22Rv1 (cell line): ENCODE measurements around the gene FAM209A.

Experiments used
- CTCF ChIP-seq: fragments of 450-650 bp; IDR thresholded peaks from 2 replicates; pipeline ENCODE4 v1.5.1; 2017; ENCODE audit warnings: mild to moderate bottlenecking
- ZFX ChIP-seq: fragments of 450-650 bp; IDR thresholded peaks from 2 replicates; pipeline ENCODE4 v1.6.1; 2017; ENCODE audit warnings: antibody characterized with exemption, borderline replicate concordance

- no peak for TF ChIP-seq CTCF
- no peak for TF ChIP-seq ZFX
Observed at GRCh38 chr20:56566621-56567020, 42.1 kb downstream of the FAM209A start.
